Breast epithelium (tissue), 4 donors: ENCODE results near the gene ARSA. TPM values are rescaled to one million over a fixed set of nuclear protein-coding genes. Genes with fewer than 3 reads are reported as not detected.
A peak's percentile ranks its signal among the peaks of the same experiment; 100 is the strongest.

Source experiments
- DNase-seq, 2 donors: peaks; one replicate each; pipeline ENCODE4 v3.0.0-alpha.2; 2019; ENCODE audit warnings: low spot score in 2 of 2
- H3K27ac ChIP-seq, 2 donors: fragments of 200-600 bp; sonication (generic) in 1 of 2; one replicate each; pipeline ENCODE4 v1.5.1; 2016 to 2019; ENCODE audit warnings: mild to moderate bottlenecking in 1 of 2
- H3K27me3 ChIP-seq, 2 donors: fragments of 200-600 bp; sonication (generic) in 1 of 2; one replicate each; pipeline versions ENCODE4 v1.5.1 to v1.6.0; 2017 to 2019; ENCODE audit warnings: control low read depth in 1 of 2, mild to moderate bottlenecking in 1 of 2
- H3K36me3 ChIP-seq: fragments of 200-600 bp; one replicate; pipeline ENCODE4 v1.5.1; 2019
- H3K4me1 ChIP-seq, 2 donors: fragments of 200-600 bp; sonication (generic); one replicate each; pipeline ENCODE4 v1.5.1; 2016 to 2019; ENCODE audit warnings: control low read depth in 1 of 2
- H3K4me3 ChIP-seq, 3 donors: fragments of 200-600 bp; sonication (generic); 1 replicate in 2 of 3; 2 replicates in 1 of 3; pipeline ENCODE4 v1.5.1; 2016 to 2019; ENCODE audit warnings: mild to moderate bottlenecking in 3 of 3, moderate library complexity in 2 of 3
- H3K9me3 ChIP-seq, 2 donors: fragments of 200-600 bp; sonication (generic) in 1 of 2; one replicate each; pipeline ENCODE4 v1.5.1; 2016 to 2019; ENCODE audit warnings: control low read depth in 1 of 2
- CTCF ChIP-seq, 3 donors: fragments of 450-650 bp; IDR thresholded peaks; one replicate each; pipeline ENCODE4 v1.5.1; 2016 to 2017; ENCODE audit warnings: antibody characterized with exemption in 3 of 3, mild to moderate bottlenecking in 3 of 3, moderate library complexity in 3 of 3
- POLR2A ChIP-seq: fragments of 450-650 bp; IDR thresholded peaks from one replicate; pipeline ENCODE4 v1.6.1; 2016; ENCODE audit warnings: antibody characterized with exemption, mild to moderate bottlenecking, moderate library complexity
- POLR2AphosphoS5 ChIP-seq, 3 donors: sonication (generic); formaldehyde crosslinking; IDR thresholded peaks; one replicate each; pipeline ENCODE4 v1.6.1; 2017; ENCODE audit warnings: antibody characterized with exemption in 3 of 3
- intact Hi-C: fragments of 100-400 bp; cut with DNase I; formaldehyde crosslinking; loops from one replicate; pipeline ENCODE4 v1.15.1; 2023; ENCODE audit warnings: low total_unique reads
- total RNA-seq, 3 donors: library from RNA; depleted of rRNA; stranded (reverse); fragments of >200 nt; gene quantifications; one replicate each; pipeline ENCODE4 v1.1.0, GENCODE V29; 2016

The ARSA gene
- total RNA-seq, 3 donors from 2014 or later, result 23.8 to 39.0 (median 36.3) TPM

GRCh38 chr22:50674606-50675552, 46.9 kb upstream of the ARSA start:
- TF ChIP-seq POLR2A (no peak), POLR2AphosphoS5 (IDR thresholded peaks at IDR 0.05) (no peak), CTCF (IDR thresholded peaks at IDR 0.05) (no peak)
- Histone ChIP-seq H3K27ac (no peak overlapping the region), H3K27me3 (no peaks in the 10 kb centered on the region), H3K4me3 (peak overlapping the region; percentile 36 to 69 (median 56)), H3K9me3 (no peaks in the 10 kb centered on the region), H3K4me1 (peaks cover 6% of the 10 kb centered on the region in 2 donors), H3K36me3 (no peaks in the 10 kb centered on the region)
- intact Hi-C loops, result no loop called here
- peak; percentile 56 to 81 for DNase-seq

GRCh38 chr22:50674130-50674500, 46.2 kb upstream of the ARSA start:
- H3K27ac ChIP-seq, result peak overlapping the region in 1 of 2 donors; percentile 91
- intact Hi-C loops, result no loop called here
- no peak for DNase-seq
- H3K4me3 ChIP-seq, result peak overlapping the region; percentile 42 to 69 (median 56)
- peaks cover 6% of the 10 kb centered on the region in 2 donors for H3K4me1 ChIP-seq
- TF ChIP-seq CTCF (IDR thresholded peaks at IDR 0.05), result no peak
- TF ChIP-seq POLR2A, result no peak
- H3K27me3 ChIP-seq, result no peaks in the 10 kb centered on the region
- H3K36me3 ChIP-seq, result no peaks in the 10 kb centered on the region
- H3K9me3 ChIP-seq, result no peaks in the 10 kb centered on the region

GRCh38 chr22:50673231-50674129, 45.5 kb upstream of the ARSA start:
- no peaks in the 10 kb centered on the region for H3K36me3 ChIP-seq
- intact Hi-C loops, result no loop called here
- peaks cover 6% of the 10 kb centered on the region in 2 donors for H3K4me1 ChIP-seq
- H3K9me3 ChIP-seq, result no peaks in the 10 kb centered on the region
- H3K4me3 ChIP-seq, result peak overlapping the region; percentile 42 to 69 (median 56)
- H3K27ac ChIP-seq, result peak overlapping the region in 1 of 2 donors; percentile 91
- no peak for TF ChIP-seq CTCF (IDR thresholded peaks at IDR 0.05)
- no peak for TF ChIP-seq POLR2AphosphoS5 (IDR thresholded peaks at IDR 0.05)
- TF ChIP-seq POLR2A, result no peak
- DNase-seq, result no peak
- H3K27me3 ChIP-seq, result no peaks in the 10 kb centered on the region

GRCh38 chr22:50672471-50673230, 44.7 kb upstream of the ARSA start, which contains the start of gene SHANK3:
SHANK3 (plus strand) TSS chr22:50672823.
- Histone ChIP-seq H3K27me3 (no peaks in the 10 kb centered on the region), H3K4me3 (peak within 1 kb of the TSS; percentile 42 to 69 (median 56)), H3K27ac (peak within 1 kb of the TSS; percentile 45 to 91), H3K9me3 (no peaks in the 10 kb centered on the region), H3K4me1 (peaks cover 6% of the 10 kb centered on the region in 2 donors), H3K36me3 (no peaks in the 10 kb centered on the region)
- TF ChIP-seq POLR2A (no peak), POLR2AphosphoS5 (IDR thresholded peaks at IDR 0.05) (peak in 2 of 3 donors; percentile 58 to 81)
- intact Hi-C loops, result no loop called here
- DNase-seq, result no peak

GRCh38 chr22:50672041-50672440, 44.1 kb upstream of the ARSA start:
- H3K27me3 ChIP-seq, result no peaks in the 10 kb centered on the region
- H3K27ac ChIP-seq, result peak overlapping the region; percentile 45 to 91
- H3K4me3 ChIP-seq, result peak overlapping the region in 1 of 3 donors; percentile 69
- TF ChIP-seq POLR2AphosphoS5 (IDR thresholded peaks at IDR 0.05), result no peak
- TF ChIP-seq POLR2A, result no peak
- no peak for TF ChIP-seq CTCF (IDR thresholded peaks at IDR 0.05)
- H3K9me3 ChIP-seq, result no peaks in the 10 kb centered on the region
- H3K4me1 ChIP-seq, result peaks cover 6% of the 10 kb centered on the region in 2 donors
- intact Hi-C loops, result no loop called here
- no peak for DNase-seq
- H3K36me3 ChIP-seq, result no peaks in the 10 kb centered on the region
